ENCODE data around the gene OVOL1.

The OVOL1 gene

DNA sequence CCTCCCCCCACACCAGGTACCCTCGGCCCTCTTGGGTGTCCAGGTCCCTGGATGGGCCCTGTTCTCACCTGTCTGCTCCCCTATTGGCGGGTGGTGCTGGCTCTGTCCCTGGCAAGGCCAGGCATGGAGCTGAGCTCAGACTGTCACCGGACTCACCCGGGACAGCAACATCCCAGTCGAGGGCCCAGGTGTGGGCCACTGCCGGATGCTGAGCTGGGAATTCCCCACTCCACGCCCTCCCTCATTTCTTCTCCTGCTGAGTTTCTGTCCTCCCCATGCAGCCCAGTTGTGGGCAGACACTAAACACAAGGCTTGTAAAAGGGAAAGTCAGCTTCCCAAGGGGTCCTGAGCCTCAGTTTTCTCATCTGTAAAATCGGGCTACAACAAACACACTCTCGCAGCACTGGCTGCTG, 4.0 kb upstream of the OVOL1 start:
- peaks cover 14% of the 10 kb centered on the region; the same call in 1 of the 2 replicates for H3K27me3 ChIP-seq (ENCODE audit: control insufficient read depth, insufficient read depth, low read length)
- no peak for DNase-seq (ENCODE audit: low read depth, low spot score)
- H3K27ac ChIP-seq (ENCODE audit: low read length) = no peak overlapping the region
- H3K4me1 ChIP-seq (ENCODE audit: control insufficient read depth, insufficient read depth, low read length) = peaks cover 8% of the 10 kb centered on the region
- peaks cover 7% of the 10 kb centered on the region; the same call in 1 of the 2 replicates for H3K36me3 ChIP-seq (ENCODE audit: control insufficient read depth, insufficient read depth, low read length)
- WGBS (ENCODE audit: insufficient coverage, insufficient read length) = no CpG with 5 or more reads among the region's 9 CpGs
- no peak overlapping the region for H3K4me3 ChIP-seq (ENCODE audit: low read length)
- H3K9me3 ChIP-seq (ENCODE audit: control insufficient read depth, insufficient read depth, low read length) = no peaks in the 10 kb centered on the region

- H3K27me3 ChIP-seq (ENCODE audit: control insufficient read depth, insufficient read depth, low read length) = peaks cover 14% of the 10 kb centered on the region; the same call in 1 of the 2 replicates
- no peak overlapping the region for H3K27ac ChIP-seq (ENCODE audit: low read length)
- H3K9me3 ChIP-seq (ENCODE audit: control insufficient read depth, insufficient read depth, low read length) = no peaks in the 10 kb centered on the region
- peaks cover 22% of the 10 kb centered on the region for H3K4me1 ChIP-seq (ENCODE audit: control insufficient read depth, insufficient read depth, low read length)
- no peak for DNase-seq (ENCODE audit: low read depth, low spot score)
- WGBS (ENCODE audit: insufficient coverage, insufficient read length) = no CpG with 5 or more reads among the region's 8 CpGs
- no peaks in the 10 kb centered on the region for H3K36me3 ChIP-seq (ENCODE audit: control insufficient read depth, insufficient read depth, low read length)
- H3K4me3 ChIP-seq (ENCODE audit: low read length) = no peak overlapping the region
Measured at GRCh38 chr11:65785319-65786007, 1.4 kb upstream of the OVOL1 start.

GRCh38 chr11:65786008-65786785, 666 bp upstream of the OVOL1 start:
- WGBS (ENCODE audit: insufficient coverage, insufficient read length) = no CpG with 5 or more reads among the region's 74 CpGs
- H3K4me3 ChIP-seq (ENCODE audit: low read length) = peak overlapping the region; percentile 69; the same call in 1 of the 2 replicates

DNA sequence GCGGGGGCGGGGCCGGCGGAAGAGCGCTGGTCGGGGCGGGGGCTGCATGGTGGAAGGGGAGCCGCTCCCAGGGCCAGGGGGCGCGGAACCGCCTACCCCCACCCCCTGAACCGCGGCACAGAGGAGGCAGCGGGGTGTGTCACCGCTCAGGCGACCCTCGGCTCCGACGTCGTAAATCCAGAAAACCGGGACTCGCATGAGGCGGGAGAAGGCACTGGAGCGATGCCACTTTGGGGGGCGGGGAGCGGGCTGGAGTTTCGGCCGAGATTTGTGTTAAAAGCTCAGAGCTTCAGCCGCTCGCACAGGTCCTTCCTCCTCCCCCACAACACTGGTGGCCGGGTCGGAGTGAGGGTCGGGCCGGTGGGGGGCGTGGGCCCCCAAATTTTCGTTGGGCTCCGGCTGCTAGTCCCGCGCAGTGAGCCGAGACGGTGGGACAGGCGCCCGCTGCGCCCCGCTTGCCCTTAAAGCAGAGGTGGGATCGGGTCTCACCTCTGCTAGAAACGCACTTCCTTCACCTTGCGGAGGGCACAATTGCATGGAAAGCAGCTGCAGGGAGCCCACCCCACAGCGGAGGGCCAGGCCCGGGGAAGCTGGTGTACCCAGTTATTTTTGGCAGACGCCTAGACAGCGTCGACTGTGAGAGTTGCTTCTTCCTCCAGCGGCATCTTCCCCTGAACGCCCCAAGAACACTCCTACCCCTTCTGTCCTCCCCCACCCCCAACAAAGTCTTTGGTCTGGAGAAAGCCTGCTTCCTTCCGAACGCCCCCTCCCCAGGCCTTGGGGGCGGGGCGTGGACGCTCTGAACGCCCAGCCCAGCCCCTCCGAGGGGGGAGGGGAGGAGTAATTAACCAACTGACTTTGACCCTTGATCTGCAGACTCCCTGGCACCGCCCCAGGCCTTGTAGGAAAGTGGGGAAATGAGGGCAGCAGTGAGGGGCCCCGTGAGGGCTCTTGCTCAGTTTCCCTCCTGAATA, 1.1 kb downstream of the OVOL1 start:
- Histone ChIP-seq H3K27me3 (ENCODE audit: control insufficient read depth, insufficient read depth, low read length) (peaks cover 14% of the 10 kb centered on the region; the same call in 1 of the 2 replicates), H3K4me3 (ENCODE audit: low read length) (peak overlapping the region; percentile 69; the same call in 1 of the 2 replicates), H3K9me3 (ENCODE audit: control insufficient read depth, insufficient read depth, low read length) (no peaks in the 10 kb centered on the region), H3K4me1 (ENCODE audit: control insufficient read depth, insufficient read depth, low read length) (peaks cover 21% of the 10 kb centered on the region), H3K36me3 (ENCODE audit: control insufficient read depth, insufficient read depth, low read length) (no peaks in the 10 kb centered on the region; the same call in 1 of the 2 replicates), H3K27ac (ENCODE audit: low read length) (no peak overlapping the region)
- WGBS (ENCODE audit: insufficient coverage, insufficient read length) = no CpG with 5 or more reads among the region's 64 CpGs
- no peak for DNase-seq (ENCODE audit: low read depth, low spot score)

More at GRCh38 chr11:65786008-65786785, 666 bp upstream of the OVOL1 start:
- Histone ChIP-seq H3K27ac (ENCODE audit: low read length) (no peak overlapping the region), H3K36me3 (ENCODE audit: control insufficient read depth, insufficient read depth, low read length) (no peaks in the 10 kb centered on the region; the same call in 1 of the 2 replicates), H3K4me1 (ENCODE audit: control insufficient read depth, insufficient read depth, low read length) (peaks cover 22% of the 10 kb centered on the region), H3K27me3 (ENCODE audit: control insufficient read depth, insufficient read depth, low read length) (peaks cover 14% of the 10 kb centered on the region; the same call in 1 of the 2 replicates), H3K9me3 (ENCODE audit: control insufficient read depth, insufficient read depth, low read length) (no peaks in the 10 kb centered on the region)
- no peak for DNase-seq (ENCODE audit: low read depth, low spot score)

- Histone ChIP-seq H3K36me3 (ENCODE audit: control insufficient read depth, insufficient read depth, low read length) (no peaks in the 10 kb centered on the region; the same call in 1 of the 2 replicates), H3K27me3 (ENCODE audit: control insufficient read depth, insufficient read depth, low read length) (peaks cover 14% of the 10 kb centered on the region; the same call in 1 of the 2 replicates), H3K9me3 (ENCODE audit: control insufficient read depth, insufficient read depth, low read length) (no peaks in the 10 kb centered on the region), H3K27ac (ENCODE audit: low read length) (no peak overlapping the region), H3K4me3 (ENCODE audit: low read length) (no peak overlapping the region), H3K4me1 (ENCODE audit: control insufficient read depth, insufficient read depth, low read length) (peaks cover 21% of the 10 kb centered on the region)
- no peak for DNase-seq (ENCODE audit: low read depth, low spot score)
- WGBS (ENCODE audit: insufficient coverage, insufficient read length) = no CpG with 5 or more reads among the region's 6 CpGs
Measured at GRCh38 chr11:65788821-65789220, 2.0 kb downstream of the OVOL1 start.

GRCh38 chr11:65789230-65790103, 2.6 kb downstream of the OVOL1 start:
- no peak for DNase-seq (ENCODE audit: low read depth, low spot score)
- H3K4me3 ChIP-seq (ENCODE audit: low read length) = no peak overlapping the region
- no CpG with 5 or more reads among the region's 14 CpGs for WGBS (ENCODE audit: insufficient coverage, insufficient read length)
- peaks cover 19% of the 10 kb centered on the region for H3K4me1 ChIP-seq (ENCODE audit: control insufficient read depth, insufficient read depth, low read length)
- no peak overlapping the region for H3K27ac ChIP-seq (ENCODE audit: low read length)
- H3K36me3 ChIP-seq (ENCODE audit: control insufficient read depth, insufficient read depth, low read length) = peaks cover 2% of the 10 kb centered on the region; the same call in 1 of the 2 replicates
- no peaks in the 10 kb centered on the region for H3K9me3 ChIP-seq (ENCODE audit: control insufficient read depth, insufficient read depth, low read length)
- H3K27me3 ChIP-seq (ENCODE audit: control insufficient read depth, insufficient read depth, low read length) = peaks cover 14% of the 10 kb centered on the region; the same call in 1 of the 2 replicates

DNA sequence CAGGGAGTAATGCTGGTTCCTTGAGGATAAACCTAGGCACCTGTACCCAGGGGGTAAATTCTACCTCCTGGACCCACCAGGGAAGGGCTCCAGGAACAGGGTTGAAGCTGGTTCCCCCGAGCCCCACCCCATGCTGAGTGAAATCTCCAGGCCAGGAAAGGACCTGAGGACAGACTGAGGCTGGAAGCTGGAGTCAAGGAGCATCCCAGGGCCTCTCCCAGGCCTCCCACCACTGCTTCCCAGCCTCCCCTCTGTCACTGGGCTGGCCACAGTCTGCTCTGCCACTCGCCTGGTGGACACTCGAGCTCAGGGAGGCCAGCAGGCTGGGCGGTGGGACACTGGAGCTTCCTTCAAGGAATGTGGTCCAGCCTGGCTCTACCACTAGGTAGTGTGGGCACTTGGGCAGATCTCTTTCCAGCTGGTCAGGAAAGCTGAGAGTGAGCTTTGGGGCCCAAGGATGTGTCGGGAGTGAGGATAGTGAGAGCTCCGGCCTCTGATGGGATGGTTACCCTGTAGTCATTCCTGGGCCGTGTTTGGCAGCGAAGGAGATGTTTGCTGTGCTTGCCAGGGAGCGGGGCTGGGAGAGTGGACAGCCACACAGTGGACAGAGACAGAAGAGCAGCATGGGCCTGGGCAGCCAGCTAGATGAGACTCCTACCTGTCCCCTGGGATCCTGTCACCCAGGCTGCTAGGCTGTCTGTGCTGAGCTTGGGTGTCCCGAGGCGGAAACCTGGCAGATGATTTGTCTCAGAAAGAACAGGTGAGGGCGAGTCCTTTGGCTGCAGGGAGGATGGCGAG, 3.4 kb downstream of the OVOL1 start:
- no peak for DNase-seq (ENCODE audit: low read depth, low spot score)
- Histone ChIP-seq H3K36me3 (ENCODE audit: control insufficient read depth, insufficient read depth, low read length) (peaks cover 7% of the 10 kb centered on the region), H3K4me3 (ENCODE audit: low read length) (no peak overlapping the region), H3K9me3 (ENCODE audit: control insufficient read depth, insufficient read depth, low read length) (no peaks in the 10 kb centered on the region), H3K4me1 (ENCODE audit: control insufficient read depth, insufficient read depth, low read length) (peaks cover 19% of the 10 kb centered on the region), H3K27ac (ENCODE audit: low read length) (no peak overlapping the region), H3K27me3 (ENCODE audit: control insufficient read depth, insufficient read depth, low read length) (peaks cover 13% of the 10 kb centered on the region; the same call in 1 of the 2 replicates)
- no CpG with 5 or more reads among the region's 13 CpGs for WGBS (ENCODE audit: insufficient coverage, insufficient read length)

- peaks cover 7% of the 10 kb centered on the region for H3K36me3 ChIP-seq (ENCODE audit: control insufficient read depth, insufficient read depth, low read length)
- H3K27me3 ChIP-seq (ENCODE audit: control insufficient read depth, insufficient read depth, low read length) = peaks cover 6% of the 10 kb centered on the region; the same call in 1 of the 2 replicates
- no peak for DNase-seq (ENCODE audit: low read depth, low spot score)
- WGBS (ENCODE audit: insufficient coverage, insufficient read length) = no CpG with 5 or more reads among the region's 18 CpGs
- no peak overlapping the region for H3K27ac ChIP-seq (ENCODE audit: low read length)
- no peak overlapping the region for H3K4me3 ChIP-seq (ENCODE audit: low read length)
- peaks cover 18% of the 10 kb centered on the region for H3K4me1 ChIP-seq (ENCODE audit: control insufficient read depth, insufficient read depth, low read length)
- H3K9me3 ChIP-seq (ENCODE audit: control insufficient read depth, insufficient read depth, low read length) = no peaks in the 10 kb centered on the region
Measured at GRCh38 chr11:65790902-65791650, 4.2 kb downstream of the OVOL1 start.

All from iPS DF 6.9 (cell line).